HFFc6 (cell line): Measurements from ENCODE around the gene DEDD. TPM values are rescaled to one million over a fixed set of nuclear protein-coding genes. Genes with fewer than 3 reads are reported as not detected.

Experiments used
- DNase-seq: peaks from one replicate; pipeline ENCODE4 v3.0.0-alpha.2; 2018
- H3K27ac Mint-ChIP-seq: 2 replicates; pipeline ENCODE4 v1.8.0; 2020; ENCODE audit warnings: mild to moderate bottlenecking, mixed read lengths
- H3K27me3 Mint-ChIP-seq: 2 replicates; pipeline ENCODE4 v1.8.0; 2021; ENCODE audit warnings: mild to moderate bottlenecking, moderate library complexity, mixed read lengths; ENCODE audit not compliant: insufficient read depth
- H3K36me3 Mint-ChIP-seq: 2 replicates; pipeline ENCODE4 v1.8.0; 2021; ENCODE audit warnings: low read depth, mixed read lengths
- H3K4me1 Mint-ChIP-seq: 2 replicates; pipeline ENCODE4 v1.8.0; 2020; ENCODE audit warnings: low read depth, mixed read lengths
- H3K4me3 Mint-ChIP-seq: 2 replicates; pipeline ENCODE4 v1.8.0; 2020; ENCODE audit warnings: mild to moderate bottlenecking, moderate library complexity, mixed read lengths
- H3K9me3 Mint-ChIP-seq: 2 replicates; pipeline ENCODE4 v1.8.0; 2020; ENCODE audit warnings: mild to moderate bottlenecking, mixed read lengths
- long read RNA-seq: library from polyadenylated mRNA; unstranded; transcript quantifications from one replicate; pipeline ENCODE4 v2.0.0, GENCODE V29; 2019
- total RNA-seq, 6 experiments: library from RNA; stranded (reverse); fragmentation: NEBNext Ultra II Directional; extraction: Animal tissue kit (Norgen Biotek cat#: 25700); gene quantifications; 2 replicates in 1 of 6; 3 replicates in 5 of 6; pipeline ENCODE4 v1.2.3, GENCODE V29; 2021
- TF ChIP-seq, protein P1 (sequence below): fragments of 200-600 bp; sonication (generic); IDR thresholded peaks from 2 replicates; pipeline ENCODE4 v1.5.0; 2021; ENCODE audit warnings: antibody characterized with exemption, mild to moderate bottlenecking

DEDD gene, protein sequence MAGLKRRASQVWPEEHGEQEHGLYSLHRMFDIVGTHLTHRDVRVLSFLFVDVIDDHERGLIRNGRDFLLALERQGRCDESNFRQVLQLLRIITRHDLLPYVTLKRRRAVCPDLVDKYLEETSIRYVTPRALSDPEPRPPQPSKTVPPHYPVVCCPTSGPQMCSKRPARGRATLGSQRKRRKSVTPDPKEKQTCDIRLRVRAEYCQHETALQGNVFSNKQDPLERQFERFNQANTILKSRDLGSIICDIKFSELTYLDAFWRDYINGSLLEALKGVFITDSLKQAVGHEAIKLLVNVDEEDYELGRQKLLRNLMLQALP
- 10 to 100 TPM; 29.8 to 39.2 (median 36.0) TPM for total RNA-seq
- long read RNA-seq, transcript DEDD-203 (6 exons, 2,300 nt): minor isoform, 8 of 32 reads
- long read RNA-seq, transcript DEDD-202 (6 exons, 2,345 nt): major isoform, 14 of 32 reads
- long read RNA-seq, partial matches to known transcripts: 1 of 32 reads
- long read RNA-seq, other reads (novel, unspliced or antisense): 9 of 32 reads

DNA sequence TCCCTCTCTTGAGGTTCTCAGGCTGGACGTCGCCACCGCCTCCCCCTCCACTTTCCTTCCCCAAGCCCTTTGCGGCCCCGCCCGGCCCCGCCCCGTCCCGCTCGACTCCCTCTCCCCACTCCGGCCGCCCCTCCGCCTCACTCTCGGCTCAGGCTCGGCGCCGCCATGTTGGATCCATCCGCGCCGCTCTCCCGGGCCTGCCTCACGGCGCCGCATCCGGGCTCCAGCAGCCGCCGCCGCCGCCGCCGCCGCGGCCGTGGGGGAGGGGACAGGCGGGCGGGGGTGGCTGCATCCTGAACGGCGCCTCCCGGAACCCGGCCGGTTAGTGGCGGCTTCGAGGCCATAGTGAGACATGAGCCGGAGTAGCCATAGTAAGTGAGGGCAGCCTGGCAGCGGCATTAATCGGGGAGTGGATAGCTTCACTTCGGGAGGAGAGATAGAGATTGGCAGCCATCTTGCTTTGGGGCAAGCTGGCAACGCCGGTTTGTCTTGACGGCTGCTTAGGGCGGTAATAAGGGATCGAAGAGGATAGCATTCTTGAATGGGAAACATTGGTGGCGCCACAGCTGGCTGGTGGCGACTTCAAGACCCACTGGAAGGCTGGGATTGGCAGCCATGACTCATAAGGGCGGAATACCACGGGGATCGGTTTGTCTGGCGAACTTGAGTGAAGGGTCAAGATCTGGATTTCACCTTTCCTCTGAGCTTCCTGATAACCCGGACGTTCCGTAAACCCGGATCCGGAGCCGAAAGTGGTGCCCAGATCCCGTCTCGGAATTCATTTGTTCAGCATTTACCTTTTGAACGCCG lies at the start of gene DEDD:
DEDD (minus strand) TSS at position 258 of the 810 bp plus-strand sequence. CDS start 8,205 bp downstream, outside the sequence.
- H3K27ac Mint-ChIP-seq: no peak within 1 kb of the TSS
- no peak within 1 kb of the TSS for H3K4me3 Mint-ChIP-seq
- no peaks in the 10 kb centered on the region for H3K9me3 Mint-ChIP-seq
- TF ChIP-seq, protein P1, sequence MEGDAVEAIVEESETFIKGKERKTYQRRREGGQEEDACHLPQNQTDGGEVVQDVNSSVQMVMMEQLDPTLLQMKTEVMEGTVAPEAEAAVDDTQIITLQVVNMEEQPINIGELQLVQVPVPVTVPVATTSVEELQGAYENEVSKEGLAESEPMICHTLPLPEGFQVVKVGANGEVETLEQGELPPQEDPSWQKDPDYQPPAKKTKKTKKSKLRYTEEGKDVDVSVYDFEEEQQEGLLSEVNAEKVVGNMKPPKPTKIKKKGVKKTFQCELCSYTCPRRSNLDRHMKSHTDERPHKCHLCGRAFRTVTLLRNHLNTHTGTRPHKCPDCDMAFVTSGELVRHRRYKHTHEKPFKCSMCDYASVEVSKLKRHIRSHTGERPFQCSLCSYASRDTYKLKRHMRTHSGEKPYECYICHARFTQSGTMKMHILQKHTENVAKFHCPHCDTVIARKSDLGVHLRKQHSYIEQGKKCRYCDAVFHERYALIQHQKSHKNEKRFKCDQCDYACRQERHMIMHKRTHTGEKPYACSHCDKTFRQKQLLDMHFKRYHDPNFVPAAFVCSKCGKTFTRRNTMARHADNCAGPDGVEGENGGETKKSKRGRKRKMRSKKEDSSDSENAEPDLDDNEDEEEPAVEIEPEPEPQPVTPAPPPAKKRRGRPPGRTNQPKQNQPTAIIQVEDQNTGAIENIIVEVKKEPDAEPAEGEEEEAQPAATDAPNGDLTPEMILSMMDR: peak; percentile 37; the same call in 1 of the 2 replicates
- H3K36me3 Mint-ChIP-seq: peaks cover 23% of the 10 kb centered on the region; the same call in 1 of the 2 replicates
- peaks cover 24% of the 10 kb centered on the region for H3K4me1 Mint-ChIP-seq
- 0 out of 2 replicates have a peak, but pooled peaks cover 1% of the 10 kb centered on the region for H3K27me3 Mint-ChIP-seq
- peak; percentile 97 for DNase-seq

DNA sequence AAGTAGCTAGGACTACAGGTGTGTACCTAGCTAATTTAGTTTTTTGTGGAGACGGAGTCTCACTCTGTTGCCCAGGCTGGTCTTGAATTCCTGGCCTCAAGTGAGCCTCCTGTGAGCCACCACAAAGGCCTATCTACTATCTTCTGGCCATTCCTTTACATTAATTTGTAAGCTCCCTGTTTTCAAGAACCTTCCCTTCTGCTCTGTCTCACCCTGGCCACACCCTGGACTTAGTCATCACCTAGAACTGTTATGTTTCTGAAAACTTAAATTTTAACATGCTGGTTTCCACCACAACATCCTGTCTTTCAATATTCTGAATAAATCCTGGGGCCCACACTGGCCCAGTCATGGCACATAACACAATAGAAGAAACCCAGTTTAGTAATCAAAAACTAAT lies 49.7 kb upstream of the DEDD start:
- H3K9me3 Mint-ChIP-seq: no peaks in the 10 kb centered on the region
- TF ChIP-seq, protein P1: no peak
- peaks cover 39% of the 10 kb centered on the region for H3K4me1 Mint-ChIP-seq
- H3K27ac Mint-ChIP-seq: peak overlapping the region; percentile 83
- H3K36me3 Mint-ChIP-seq: no peaks in the 10 kb centered on the region
- H3K4me3 Mint-ChIP-seq: no peak overlapping the region
- no peaks in the 10 kb centered on the region; the same call in 1 of the 2 replicates for H3K27me3 Mint-ChIP-seq
- DNase-seq: peak; percentile 41

DNA sequence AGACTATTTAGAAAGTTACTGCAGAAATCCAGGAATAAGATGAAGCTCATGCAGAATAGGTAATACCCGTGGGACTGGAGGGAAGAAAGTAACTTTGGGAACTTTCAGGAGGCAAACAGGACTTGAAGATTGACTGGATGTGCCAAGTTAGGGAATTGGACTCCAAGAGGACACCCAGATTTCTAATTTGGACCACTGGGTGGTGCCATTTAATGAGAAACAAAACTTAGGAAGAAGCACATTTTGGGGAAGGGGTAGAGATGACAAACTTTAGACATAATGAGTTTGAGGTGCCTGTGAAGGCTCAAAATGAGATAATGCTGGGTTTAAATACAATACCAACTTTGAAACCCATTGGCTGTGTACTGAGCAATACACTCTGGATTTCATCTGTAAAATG lies 48.2 kb upstream of the DEDD start:
- peaks cover under 1% of the 10 kb centered on the region; the same call in 1 of the 2 replicates for H3K36me3 Mint-ChIP-seq
- H3K4me1 Mint-ChIP-seq: peaks cover 44% of the 10 kb centered on the region
- no peak for DNase-seq
- peak overlapping the region; percentile 6; the same call in 1 of the 2 replicates for H3K27ac Mint-ChIP-seq
- H3K4me3 Mint-ChIP-seq: no peak overlapping the region
- TF ChIP-seq, protein P1: peak; percentile 73
- H3K9me3 Mint-ChIP-seq: no peaks in the 10 kb centered on the region; the same call in 1 of the 2 replicates
- peaks cover 3% of the 10 kb centered on the region for H3K27me3 Mint-ChIP-seq

DNA sequence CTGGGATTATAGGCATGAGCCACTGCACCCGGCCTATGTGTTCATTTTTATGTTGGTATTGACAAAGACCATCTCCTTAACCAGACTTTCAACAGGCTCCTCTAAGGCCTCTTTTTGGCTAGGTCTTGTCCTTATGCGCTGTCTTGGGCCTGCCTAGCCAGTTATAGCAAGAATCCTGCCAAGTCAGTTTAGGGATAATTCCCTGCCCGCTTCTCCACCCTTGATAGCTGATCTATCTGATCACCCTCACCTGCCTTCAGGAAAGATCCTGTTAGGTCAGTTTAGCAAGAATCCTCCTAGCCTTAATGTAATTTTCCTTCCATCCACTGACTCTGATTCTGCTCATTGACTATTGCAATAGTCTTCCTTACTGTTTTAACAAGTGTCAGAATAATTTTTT lies 47.2 kb upstream of the DEDD start:
- H3K4me1 Mint-ChIP-seq: peaks cover 44% of the 10 kb centered on the region
- H3K27ac Mint-ChIP-seq: no peak overlapping the region; the same call in 1 of the 2 replicates
- no peak overlapping the region for H3K4me3 Mint-ChIP-seq
- DNase-seq: no peak
- peaks cover 3% of the 10 kb centered on the region for H3K27me3 Mint-ChIP-seq
- peaks cover 10% of the 10 kb centered on the region for H3K36me3 Mint-ChIP-seq
- no peaks in the 10 kb centered on the region; the same call in 1 of the 2 replicates for H3K9me3 Mint-ChIP-seq
- TF ChIP-seq, protein P1: no peak

DNA sequence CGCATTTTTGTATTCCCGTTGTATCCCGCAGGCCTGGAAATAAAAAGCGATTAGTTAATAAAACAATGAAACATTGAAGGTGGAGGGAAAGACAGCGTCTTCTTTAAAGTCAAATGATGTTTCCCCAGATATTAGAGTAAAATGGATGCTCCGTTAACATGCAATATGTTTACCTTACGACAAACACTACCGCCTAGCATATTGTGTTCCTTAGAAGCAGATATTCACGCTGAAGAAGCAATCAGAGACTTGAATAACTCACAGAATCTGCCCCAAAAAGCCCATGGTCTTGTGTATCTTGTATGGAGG lies 45.4 kb upstream of the DEDD start:
- no peak for DNase-seq
- H3K36me3 Mint-ChIP-seq: peaks cover 22% of the 10 kb centered on the region
- no peaks in the 10 kb centered on the region; the same call in 1 of the 2 replicates for H3K9me3 Mint-ChIP-seq
- peaks cover 49% of the 10 kb centered on the region for H3K4me1 Mint-ChIP-seq
- H3K27ac Mint-ChIP-seq: peak overlapping the region; percentile 98
- H3K27me3 Mint-ChIP-seq: peaks cover 3% of the 10 kb centered on the region
- TF ChIP-seq, protein P1: peak; percentile 10; the same call in 1 of the 2 replicates
- H3K4me3 Mint-ChIP-seq: peak overlapping the region; percentile 99
